Measurements from ENCODE around the gene EIF2B4.

EIF2B4 gene

GRCh38 chr2:27370026-27370815 is at the start of gene EIF2B4, which contains the start of gene SNX17:
Gene EIF2B4, minus strand, starts transcription at chr2:27370338. Its CDS starts 24 bp downstream, at chr2:27370314.
Gene SNX17, plus strand, starts transcription at chr2:27370616. Its CDS starts 128 bp downstream, at chr2:27370744.
- H3K4me1 ChIP-seq (ENCODE audit: control insufficient read depth, insufficient read depth, low read length) = peaks cover 30% of the 10 kb centered on the region
- no peaks in the 10 kb centered on the region for H3K27me3 ChIP-seq (ENCODE audit: control insufficient read depth, insufficient read depth, low read length)
- no peaks in the 10 kb centered on the region for H3K9me3 ChIP-seq (ENCODE audit: control insufficient read depth, low read length)
- peak within 1 kb of the TSS; percentile 51 for H3K4me3 ChIP-seq (ENCODE audit: low read length)
- H3K9ac ChIP-seq (ENCODE audit: low read length) = peak within 1 kb of the TSS; percentile 90
- peaks cover 21% of the 10 kb centered on the region for H3K36me3 ChIP-seq (ENCODE audit: control insufficient read depth, insufficient read depth, low read length)

DNA sequence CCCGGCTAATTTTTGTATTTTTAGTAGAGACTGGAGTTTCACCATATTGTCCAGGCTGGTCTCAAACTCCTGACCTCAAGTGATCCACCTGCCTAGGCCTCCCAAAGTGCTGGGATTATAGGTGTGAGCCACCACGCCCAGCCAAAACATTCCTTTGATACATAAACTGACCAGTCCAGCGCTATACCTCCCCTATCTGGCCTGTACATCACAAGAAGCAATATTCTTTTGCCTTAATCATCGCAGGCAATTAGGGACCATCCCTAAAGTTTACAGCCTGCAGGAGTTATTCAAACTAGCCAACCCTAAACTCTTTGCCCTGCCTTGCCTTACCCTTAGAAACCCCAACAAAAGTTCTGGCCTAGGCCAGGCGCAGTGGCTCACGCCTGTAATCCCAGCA is 46.0 kb upstream of the EIF2B4 start:
- Histone ChIP-seq H3K9me3 (ENCODE audit: control insufficient read depth, low read length) (no peaks in the 10 kb centered on the region), H3K4me1 (ENCODE audit: control insufficient read depth, insufficient read depth, low read length) (no peaks in the 10 kb centered on the region), H3K4me3 (ENCODE audit: low read length) (no peak overlapping the region), H3K9ac (ENCODE audit: low read length) (no peak overlapping the region), H3K36me3 (ENCODE audit: control insufficient read depth, insufficient read depth, low read length) (no peaks in the 10 kb centered on the region), H3K27me3 (ENCODE audit: control insufficient read depth, insufficient read depth, low read length) (no peaks in the 10 kb centered on the region)

DNA sequence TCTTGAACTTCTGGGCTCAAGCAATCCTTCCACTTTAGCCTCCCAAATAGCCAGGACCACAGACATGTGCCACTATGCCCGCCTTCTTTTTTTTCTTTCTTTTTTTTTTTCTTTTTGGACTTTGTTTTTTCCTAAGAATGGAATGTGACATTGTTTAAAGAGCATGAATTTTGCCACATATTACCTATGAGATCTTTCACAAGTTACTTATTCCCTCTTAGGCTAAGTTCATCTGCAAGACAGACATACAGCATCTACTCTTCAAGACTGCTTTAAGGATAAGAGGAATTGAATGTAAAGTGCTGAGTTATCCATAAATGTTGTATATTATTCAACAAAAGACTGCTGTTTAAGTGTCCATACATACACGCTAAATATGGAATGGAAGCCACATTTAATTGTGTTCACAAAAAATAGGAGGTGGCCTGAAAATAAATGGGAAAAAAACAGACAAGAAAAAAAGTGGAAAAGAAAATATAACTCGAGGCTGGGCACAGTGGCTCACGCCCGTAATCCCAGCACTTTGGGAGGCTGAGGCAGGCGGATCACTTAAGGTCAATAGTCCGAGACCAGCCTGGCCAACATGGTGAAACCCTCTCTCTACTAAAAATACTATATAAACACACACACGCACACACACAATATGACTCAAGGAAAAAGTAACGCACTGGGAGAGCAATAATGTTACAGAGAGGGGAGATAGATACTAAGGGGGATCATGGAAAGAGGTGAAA is 42.4 kb upstream of the EIF2B4 start:
- Histone ChIP-seq H3K27me3 (ENCODE audit: control insufficient read depth, insufficient read depth, low read length) (no peaks in the 10 kb centered on the region), H3K4me1 (ENCODE audit: control insufficient read depth, insufficient read depth, low read length) (peaks cover 9% of the 10 kb centered on the region), H3K36me3 (ENCODE audit: control insufficient read depth, insufficient read depth, low read length) (no peaks in the 10 kb centered on the region), H3K4me3 (ENCODE audit: low read length) (no peak overlapping the region), H3K9me3 (ENCODE audit: control insufficient read depth, low read length) (no peaks in the 10 kb centered on the region), H3K9ac (ENCODE audit: low read length) (no peak overlapping the region)

GRCh38 chr2:27409321-27410073 is 39.4 kb upstream of the EIF2B4 start, which contains the start of gene PPM1G:
Gene PPM1G, minus strand, starts transcription at chr2:27409591. Its CDS starts 169 bp downstream, at chr2:27409422.
- H3K9ac ChIP-seq (ENCODE audit: low read length) = peak within 1 kb of the TSS; percentile 80
- H3K36me3 ChIP-seq (ENCODE audit: control insufficient read depth, insufficient read depth, low read length) = no peaks in the 10 kb centered on the region
- H3K4me1 ChIP-seq (ENCODE audit: control insufficient read depth, insufficient read depth, low read length) = peaks cover 12% of the 10 kb centered on the region
- H3K27me3 ChIP-seq (ENCODE audit: control insufficient read depth, insufficient read depth, low read length) = no peaks in the 10 kb centered on the region
- no peaks in the 10 kb centered on the region for H3K9me3 ChIP-seq (ENCODE audit: control insufficient read depth, low read length)
- H3K4me3 ChIP-seq (ENCODE audit: low read length) = peak within 1 kb of the TSS; percentile 78

DNA sequence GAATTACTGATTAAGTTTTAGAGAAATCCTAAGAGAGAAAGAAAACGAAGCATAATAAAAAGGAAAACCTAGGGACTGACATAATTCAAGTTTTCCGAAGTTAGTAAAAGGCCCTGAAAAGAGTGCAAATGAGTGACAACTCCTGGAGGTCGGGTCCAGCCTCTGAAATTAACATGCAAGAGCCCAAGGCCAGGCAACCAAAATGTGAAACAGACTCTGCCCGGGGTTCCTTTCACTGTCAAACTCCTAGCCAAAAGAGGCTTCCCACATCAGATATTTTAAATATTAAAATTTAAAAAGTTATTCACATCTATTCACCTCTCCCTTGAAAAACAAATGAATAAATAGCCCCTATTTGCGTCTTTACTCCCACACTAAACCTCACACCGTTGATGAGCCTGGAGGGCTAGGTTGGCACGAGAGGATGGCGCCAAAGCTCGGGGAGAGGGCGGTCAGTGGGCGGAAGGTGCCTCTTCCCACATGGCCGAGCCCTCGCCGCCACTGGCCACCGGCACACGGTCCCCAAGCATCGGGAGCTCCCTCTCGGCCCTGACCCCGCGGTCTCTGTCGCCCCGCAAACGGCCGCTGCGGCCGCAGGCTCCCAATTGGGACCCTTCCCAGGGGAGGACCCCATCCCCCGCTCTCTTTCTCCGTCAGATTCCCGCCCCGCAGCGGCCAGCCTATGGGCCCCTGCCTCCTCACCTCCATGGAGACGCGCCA is 38.6 kb upstream of the EIF2B4 start:
- Histone ChIP-seq H3K27me3 (ENCODE audit: control insufficient read depth, insufficient read depth, low read length) (no peaks in the 10 kb centered on the region), H3K4me1 (ENCODE audit: control insufficient read depth, insufficient read depth, low read length) (peaks cover 12% of the 10 kb centered on the region), H3K9ac (ENCODE audit: low read length) (peak overlapping the region; percentile 80), H3K9me3 (ENCODE audit: control insufficient read depth, low read length) (no peaks in the 10 kb centered on the region), H3K36me3 (ENCODE audit: control insufficient read depth, insufficient read depth, low read length) (no peaks in the 10 kb centered on the region), H3K4me3 (ENCODE audit: low read length) (peak overlapping the region; percentile 78)

DNA sequence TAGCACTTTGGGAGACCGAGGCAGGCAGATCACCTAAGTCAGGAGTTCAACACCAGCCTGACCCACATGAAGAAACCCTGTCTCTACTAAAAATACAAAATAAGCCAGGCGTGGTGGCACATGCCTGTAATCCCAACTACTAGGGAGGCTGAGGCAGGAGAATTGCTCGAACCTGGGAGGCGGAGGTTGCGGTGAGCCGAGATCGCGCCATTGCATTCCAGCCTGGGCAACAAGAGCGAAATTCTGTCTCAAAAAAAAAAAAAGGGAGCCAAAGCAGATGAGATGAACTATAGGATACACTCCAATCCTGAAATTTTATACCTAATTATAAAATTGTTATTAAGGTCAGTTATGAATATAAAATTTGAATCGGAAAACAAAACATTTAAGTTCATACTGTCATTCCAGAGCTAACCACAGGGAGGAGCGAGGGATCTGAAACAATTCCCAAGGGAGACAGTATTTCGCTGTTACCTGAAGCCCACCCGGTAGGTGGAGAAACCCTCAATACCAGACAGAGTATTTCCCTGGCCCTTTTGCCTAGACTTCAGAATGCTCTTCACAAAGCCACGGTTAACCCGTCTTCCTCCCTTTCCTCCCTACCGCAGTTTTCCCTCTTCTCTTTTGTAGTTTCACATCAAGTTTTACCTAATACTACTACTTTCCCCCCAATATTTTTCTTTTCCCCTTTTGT is 37.8 kb upstream of the EIF2B4 start:
- Histone ChIP-seq H3K9ac (ENCODE audit: low read length) (peak overlapping the region; percentile 80), H3K4me1 (ENCODE audit: control insufficient read depth, insufficient read depth, low read length) (peaks cover 12% of the 10 kb centered on the region), H3K27me3 (ENCODE audit: control insufficient read depth, insufficient read depth, low read length) (no peaks in the 10 kb centered on the region), H3K4me3 (ENCODE audit: low read length) (no peak overlapping the region), H3K9me3 (ENCODE audit: control insufficient read depth, low read length) (no peaks in the 10 kb centered on the region), H3K36me3 (ENCODE audit: control insufficient read depth, insufficient read depth, low read length) (no peaks in the 10 kb centered on the region)

- Histone ChIP-seq H3K4me3 (ENCODE audit: low read length) (no peak overlapping the region), H3K9ac (ENCODE audit: low read length) (no peak overlapping the region), H3K36me3 (ENCODE audit: control insufficient read depth, insufficient read depth, low read length) (no peaks in the 10 kb centered on the region), H3K9me3 (ENCODE audit: control insufficient read depth, low read length) (no peaks in the 10 kb centered on the region), H3K27me3 (ENCODE audit: control insufficient read depth, insufficient read depth, low read length) (no peaks in the 10 kb centered on the region), H3K4me1 (ENCODE audit: control insufficient read depth, insufficient read depth, low read length) (no peaks in the 10 kb centered on the region)
Observed at GRCh38 chr2:27400348-27401135, 30.4 kb upstream of the EIF2B4 start.

DNA sequence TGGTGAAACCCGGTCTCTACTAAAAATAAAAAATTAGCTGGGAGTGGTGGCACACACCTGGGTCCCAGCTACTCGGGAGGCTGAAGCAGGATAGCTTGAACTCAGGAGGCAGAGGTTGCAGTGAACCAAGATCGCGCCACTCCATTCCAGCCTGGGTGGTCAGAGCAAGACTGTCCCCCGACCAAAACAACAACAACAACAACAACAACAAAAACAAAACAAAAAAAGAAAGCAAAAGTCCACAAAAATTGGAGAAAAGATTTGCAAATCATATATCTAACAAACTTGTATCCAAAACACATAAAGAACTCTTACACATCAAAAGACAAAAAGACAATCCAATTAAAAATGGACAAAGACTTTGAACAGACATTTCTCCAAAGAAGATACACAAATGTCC is 28.8 kb upstream of the EIF2B4 start:
- H3K4me3 ChIP-seq (ENCODE audit: low read length) = no peak overlapping the region
- H3K4me1 ChIP-seq (ENCODE audit: control insufficient read depth, insufficient read depth, low read length) = no peaks in the 10 kb centered on the region
- H3K27me3 ChIP-seq (ENCODE audit: control insufficient read depth, insufficient read depth, low read length) = no peaks in the 10 kb centered on the region
- no peaks in the 10 kb centered on the region for H3K9me3 ChIP-seq (ENCODE audit: control insufficient read depth, low read length)
- H3K9ac ChIP-seq (ENCODE audit: low read length) = no peak overlapping the region
- no peaks in the 10 kb centered on the region for H3K36me3 ChIP-seq (ENCODE audit: control insufficient read depth, insufficient read depth, low read length)

GRCh38 chr2:27393225-27393624 is 23.1 kb upstream of the EIF2B4 start:
- H3K9me3 ChIP-seq (ENCODE audit: control insufficient read depth, low read length) = no peaks in the 10 kb centered on the region
- no peak overlapping the region for H3K4me3 ChIP-seq (ENCODE audit: low read length)

DNA sequence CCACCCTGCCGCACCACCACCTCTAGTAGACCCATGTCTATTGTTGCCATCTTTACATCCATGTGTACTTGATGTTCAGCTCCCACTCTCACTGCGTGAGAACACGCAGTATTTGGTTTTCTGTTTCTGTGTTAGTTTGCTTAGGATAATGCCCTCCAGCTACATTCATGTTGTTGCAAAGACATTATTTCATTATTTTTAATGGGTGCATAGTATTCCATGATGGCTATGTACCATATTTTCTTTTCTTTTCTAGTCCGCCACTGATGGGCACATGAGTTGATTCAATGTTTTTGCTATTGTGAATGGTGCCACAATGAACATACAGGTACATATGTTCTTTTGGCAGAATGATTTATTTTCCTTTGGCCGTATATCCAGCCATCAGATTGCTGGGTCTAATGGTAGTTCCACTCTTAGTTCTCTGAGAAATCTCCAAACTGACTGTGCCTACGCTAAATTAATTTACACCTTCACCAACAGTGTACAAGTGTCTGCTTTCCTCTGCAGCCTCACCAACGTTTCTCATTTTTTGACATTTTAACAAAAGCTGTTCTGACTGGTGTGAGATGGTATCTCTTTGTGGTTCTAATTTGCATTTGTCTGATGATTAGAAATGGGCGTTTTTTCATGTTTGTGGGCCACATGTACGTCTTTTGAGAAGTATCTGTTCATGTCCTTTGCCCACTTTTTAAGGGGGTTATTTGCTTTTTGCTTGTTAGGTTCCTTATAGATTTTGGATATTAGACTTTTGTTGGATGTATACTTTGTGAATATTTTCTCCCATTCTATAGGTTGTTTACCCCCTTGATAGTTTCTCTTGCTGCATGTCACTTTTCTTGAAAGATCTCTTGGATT is 20.9 kb upstream of the EIF2B4 start:
- Histone ChIP-seq H3K4me3 (ENCODE audit: low read length) (no peak overlapping the region), H3K4me1 (ENCODE audit: control insufficient read depth, insufficient read depth, low read length) (no peaks in the 10 kb centered on the region), H3K9ac (ENCODE audit: low read length) (no peak overlapping the region), H3K36me3 (ENCODE audit: control insufficient read depth, insufficient read depth, low read length) (no peaks in the 10 kb centered on the region), H3K27me3 (ENCODE audit: control insufficient read depth, insufficient read depth, low read length) (no peaks in the 10 kb centered on the region), H3K9me3 (ENCODE audit: control insufficient read depth, low read length) (no peaks in the 10 kb centered on the region)

More at GRCh38 chr2:27393225-27393624, 23.1 kb upstream of the EIF2B4 start:
- Histone ChIP-seq H3K9ac (ENCODE audit: low read length) (no peak overlapping the region), H3K27me3 (ENCODE audit: control insufficient read depth, insufficient read depth, low read length) (no peaks in the 10 kb centered on the region), H3K4me1 (ENCODE audit: control insufficient read depth, insufficient read depth, low read length) (no peaks in the 10 kb centered on the region), H3K36me3 (ENCODE audit: control insufficient read depth, insufficient read depth, low read length) (no peaks in the 10 kb centered on the region)

Data from mucosa of stomach (tissue), 1 donor.